Astrocyte (in vitro differentiated cells and primary cell): ENCODE measurements around the gene PISD. TPM values are rescaled to one million over a fixed set of nuclear protein-coding genes. Genes with fewer than 3 reads are reported as not detected.
A peak's percentile ranks its signal among the peaks of the same experiment; 100 is the strongest.
"Not testable (repeated sequence)": the region's sequence is repeated elsewhere in the genome, so short reads cannot be mapped to it uniquely, and the experiment has no call there.

Experiments
- DNase-seq: peaks from one replicate; pipeline ENCODE4 v3.0.0-alpha.2; 2010; ENCODE audit warnings: low read depth
- FAIRE-seq: peaks from 2 replicates; lab custom pipeline; 2011; peaks lifted over from hg19 to GRCh38; lab: Jason Lieb, UNC
- H2AFZ ChIP-seq: 2 replicates; pipeline ENCODE4 v1.6.0; 2012; ENCODE audit warnings: low read depth, low read length, inconsistent platforms
- H3K27ac ChIP-seq: 2 replicates; pipeline ENCODE4 v1.5.1; 2011; ENCODE audit warnings: low read depth, low read length, inconsistent platforms
- H3K27me3 ChIP-seq: 2 replicates; pipeline ENCODE4 v1.6.0; 2011; ENCODE audit warnings: low read length, inconsistent platforms; ENCODE audit not compliant: insufficient read depth
- H3K36me3 ChIP-seq: 2 replicates; pipeline ENCODE4 v1.5.1; 2011; ENCODE audit warnings: low read length, inconsistent platforms; ENCODE audit not compliant: insufficient read depth
- H3K4me1 ChIP-seq: 2 replicates; pipeline ENCODE4 v1.5.1; 2011; ENCODE audit warnings: low read length, inconsistent platforms; ENCODE audit not compliant: insufficient read depth
- H3K4me2 ChIP-seq: 2 replicates; pipeline ENCODE4 v1.6.0; 2012; ENCODE audit warnings: low read length, inconsistent platforms
- H3K4me3 ChIP-seq: 2 replicates; pipeline ENCODE4 v1.5.1; 2011; ENCODE audit warnings: low read depth, mild to moderate bottlenecking, low read length, inconsistent platforms; ENCODE audit not compliant: insufficient read depth
- H3K79me2 ChIP-seq: 2 replicates; pipeline ENCODE4 v1.6.0; 2012; ENCODE audit warnings: mild to moderate bottlenecking, low read length, inconsistent platforms; ENCODE audit not compliant: insufficient read depth
- H3K9ac ChIP-seq: 2 replicates; pipeline ENCODE4 v1.6.0; 2012; ENCODE audit warnings: mild to moderate bottlenecking, low read length, inconsistent platforms
- H3K9me3 ChIP-seq: 2 replicates; pipeline ENCODE4 v1.5.1; 2012; ENCODE audit warnings: low read depth, mild to moderate bottlenecking, low read length, inconsistent platforms; ENCODE audit not compliant: insufficient read depth
- H4K20me1 ChIP-seq: 2 replicates; pipeline ENCODE4 v1.6.0; 2012; ENCODE audit warnings: low read length, inconsistent platforms; ENCODE audit not compliant: insufficient read depth
- H3K27ac Mint-ChIP-seq: one replicate; pipeline ENCODE4 v1.8.0; 2021; ENCODE audit warnings: mild to moderate bottlenecking, mixed read lengths; ENCODE audit not compliant: unreplicated experiment
- H3K27me3 Mint-ChIP-seq: one replicate; pipeline ENCODE4 v1.8.0; 2021; ENCODE audit warnings: low read depth, mixed read lengths; ENCODE audit not compliant: unreplicated experiment
- H3K36me3 Mint-ChIP-seq: one replicate; pipeline ENCODE4 v1.8.0; 2021; ENCODE audit warnings: low read depth, mixed read lengths; ENCODE audit not compliant: unreplicated experiment
- H3K4me1 Mint-ChIP-seq: one replicate; pipeline ENCODE4 v1.8.0; 2021; ENCODE audit warnings: low read depth, mixed read lengths; ENCODE audit not compliant: unreplicated experiment
- H3K4me3 Mint-ChIP-seq: one replicate; pipeline ENCODE4 v1.8.0; 2021; ENCODE audit warnings: mild to moderate bottlenecking, moderate library complexity, mixed read lengths; ENCODE audit not compliant: unreplicated experiment
- H3K9me3 Mint-ChIP-seq: one replicate; pipeline ENCODE4 v1.8.0; 2021; ENCODE audit warnings: mild to moderate bottlenecking, mixed read lengths; ENCODE audit not compliant: unreplicated experiment
- CTCF ChIP-seq: IDR thresholded peaks from 2 replicates; pipeline ENCODE4 v1.5.1; 2011; ENCODE audit warnings: low read depth, mild to moderate bottlenecking, inconsistent platforms, low read length, moderate library complexity; ENCODE audit not compliant: insufficient read depth
- EZH2 ChIP-seq: IDR thresholded peaks from 2 replicates; pipeline ENCODE4 v1.6.1; 2012; ENCODE audit warnings: mild to moderate bottlenecking, low read length, inconsistent platforms; ENCODE audit not compliant: insufficient read depth
- total RNA-seq: library from RNA; stranded (reverse); gene quantifications from 2 replicates; pipeline ENCODE4 v1.2.1, GENCODE V29; 2021

The PISD gene
- total RNA-seq, 1 donor from 2014 or later: 43.2 TPM

GRCh38 chr22:31602259-31602952 is 59.6 kb downstream of the PISD start:
- H4K20me1 ChIP-seq: no peaks in the 10 kb centered on the region
- H3K79me2 ChIP-seq: no peaks in the 10 kb centered on the region
- peaks cover 4% of the 10 kb centered on the region for H3K36me3 Mint-ChIP-seq
- no peak for FAIRE-seq
- peak overlapping the region; percentile 49 for H3K9ac ChIP-seq
- H3K9me3 Mint-ChIP-seq: no peaks in the 10 kb centered on the region
- peaks cover 14% of the 10 kb centered on the region for H3K4me1 ChIP-seq
- no peak overlapping the region for H3K4me3 Mint-ChIP-seq
- peaks cover 5% of the 10 kb centered on the region for H3K4me1 Mint-ChIP-seq
- H3K27ac ChIP-seq: peak overlapping the region; percentile 58
- peak overlapping the region; percentile 65 for H2AFZ ChIP-seq
- peak; percentile 89 for DNase-seq
- no peaks in the 10 kb centered on the region for H3K27me3 Mint-ChIP-seq
- TF ChIP-seq CTCF (no peak), EZH2 (no peak)
- no peak overlapping the region for H3K4me3 ChIP-seq
- H3K36me3 ChIP-seq: no peaks in the 10 kb centered on the region
- H3K27ac Mint-ChIP-seq: peak overlapping the region; percentile 91
- no peaks in the 10 kb centered on the region for H3K27me3 ChIP-seq
- peak overlapping the region; percentile 66 for H3K4me2 ChIP-seq
- no peaks in the 10 kb centered on the region for H3K9me3 ChIP-seq

GRCh38 chr22:31595271-31595670 is 66.7 kb downstream of the PISD start:
- H3K27me3 Mint-ChIP-seq: no peaks in the 10 kb centered on the region
- Histone ChIP-seq H3K9me3 (no peaks in the 10 kb centered on the region), H3K36me3 (no peaks in the 10 kb centered on the region), H2AFZ (no peak overlapping the region), H3K27me3 (no peaks in the 10 kb centered on the region), H3K4me2 (no peak overlapping the region), H4K20me1 (no peaks in the 10 kb centered on the region), H3K79me2 (no peaks in the 10 kb centered on the region), H3K4me1 (no peaks in the 10 kb centered on the region), H3K4me3 (no peak overlapping the region), H3K27ac (no peak overlapping the region), H3K9ac (no peak overlapping the region)
- peaks cover 4% of the 10 kb centered on the region for H3K9me3 Mint-ChIP-seq
- FAIRE-seq (no peak), DNase-seq (no peak)
- peaks cover 14% of the 10 kb centered on the region for H3K36me3 Mint-ChIP-seq
- no peaks in the 10 kb centered on the region for H3K4me1 Mint-ChIP-seq
- H3K27ac Mint-ChIP-seq: no peak overlapping the region
- TF ChIP-seq CTCF: no peak
- TF ChIP-seq EZH2: no peak
- no peak overlapping the region for H3K4me3 Mint-ChIP-seq

- H3K27me3 ChIP-seq, H3K4me3 Mint-ChIP-seq, H4K20me1 ChIP-seq, H3K36me3 ChIP-seq, FAIRE-seq, H3K9me3 ChIP-seq, H3K9ac ChIP-seq, H3K4me2 ChIP-seq, DNase-seq, H2AFZ ChIP-seq, H3K9me3 Mint-ChIP-seq, H3K4me3 ChIP-seq, H3K27ac ChIP-seq, H3K27me3 Mint-ChIP-seq, H3K79me2 ChIP-seq, H3K27ac Mint-ChIP-seq, H3K4me1 ChIP-seq: not testable (repeated sequence)
- peaks cover 13% of the 10 kb centered on the region for H3K4me1 Mint-ChIP-seq
- H3K36me3 Mint-ChIP-seq: peaks cover 18% of the 10 kb centered on the region
Measured at GRCh38 chr22:31590161-31590560, 71.9 kb downstream of the PISD start.
